ENCODE data around the gene ANGPTL4.
"Not testable (repeated sequence)": the region's sequence is repeated elsewhere in the genome, so short reads cannot be mapped to it uniquely, and the experiment has no call there.

The ANGPTL4 gene

DNA sequence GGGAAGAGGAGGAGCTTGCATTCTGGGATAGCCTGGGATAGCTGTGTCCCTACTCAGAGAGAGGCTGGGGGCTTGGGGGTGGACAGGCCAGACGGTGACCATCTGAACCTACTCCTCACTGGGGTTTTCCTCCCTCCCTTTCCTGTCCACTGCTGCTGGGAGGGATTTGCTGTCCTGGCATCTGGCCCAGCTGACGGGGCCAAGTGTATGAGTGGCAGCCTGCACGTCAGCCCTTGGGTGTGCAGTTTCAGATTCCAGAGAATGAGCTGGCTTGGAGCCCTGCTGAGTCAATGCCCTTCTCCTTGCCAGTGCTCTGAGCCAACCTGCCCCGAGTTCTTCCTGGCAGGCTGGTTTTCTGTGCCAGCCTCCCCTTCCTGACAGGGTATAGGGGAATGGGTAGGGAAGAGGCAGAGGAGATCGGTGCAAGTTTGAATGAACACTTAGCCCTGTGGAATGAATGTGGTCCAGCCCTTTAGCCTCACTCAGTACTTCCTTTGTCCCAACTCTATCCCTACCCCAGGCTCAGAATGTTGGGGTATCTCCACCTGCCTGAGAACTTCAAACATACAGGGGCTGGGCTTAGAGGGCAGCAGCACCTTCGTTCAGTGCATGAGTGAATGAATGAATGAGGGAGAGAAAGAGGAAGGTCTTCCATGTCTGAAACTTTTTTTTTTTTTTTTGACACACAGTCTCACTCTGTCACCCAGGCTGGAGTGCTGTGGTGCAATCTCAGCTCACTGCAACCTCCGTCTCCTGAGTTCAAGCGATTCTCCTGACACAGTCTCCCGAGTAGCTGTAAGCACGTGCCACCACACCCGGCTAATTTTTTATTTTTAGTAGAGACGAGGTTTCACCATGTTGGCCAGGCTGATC lies 1.8 kb upstream of the ANGPTL4 start:
- no peak for DNase-seq (ENCODE audit: low read depth in 1 of 2, low spot score in 1 of 2)

DNA sequence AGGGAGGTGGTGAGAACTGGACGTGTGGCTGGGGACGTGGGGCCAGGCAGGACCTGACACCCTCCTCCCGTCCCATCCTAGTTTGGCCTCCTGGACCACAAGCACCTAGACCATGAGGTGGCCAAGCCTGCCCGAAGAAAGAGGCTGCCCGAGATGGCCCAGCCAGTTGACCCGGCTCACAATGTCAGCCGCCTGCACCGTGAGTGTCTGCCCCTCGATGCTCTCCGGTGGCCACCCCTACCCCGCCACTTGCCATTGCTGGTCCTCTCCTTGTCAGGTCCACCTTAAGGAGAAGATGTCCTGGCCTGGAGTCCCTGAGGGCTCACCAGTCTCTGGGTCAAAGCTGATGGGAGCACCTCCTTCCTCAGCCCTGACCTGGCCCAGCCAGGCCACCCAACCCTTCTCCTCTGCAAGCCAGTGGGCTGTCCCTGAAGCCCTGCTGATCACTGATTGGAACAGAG lies 2.2 kb downstream of the ANGPTL4 start:
- no peak for DNase-seq (ENCODE audit: low read depth in 1 of 2, low spot score in 1 of 2)

DNA sequence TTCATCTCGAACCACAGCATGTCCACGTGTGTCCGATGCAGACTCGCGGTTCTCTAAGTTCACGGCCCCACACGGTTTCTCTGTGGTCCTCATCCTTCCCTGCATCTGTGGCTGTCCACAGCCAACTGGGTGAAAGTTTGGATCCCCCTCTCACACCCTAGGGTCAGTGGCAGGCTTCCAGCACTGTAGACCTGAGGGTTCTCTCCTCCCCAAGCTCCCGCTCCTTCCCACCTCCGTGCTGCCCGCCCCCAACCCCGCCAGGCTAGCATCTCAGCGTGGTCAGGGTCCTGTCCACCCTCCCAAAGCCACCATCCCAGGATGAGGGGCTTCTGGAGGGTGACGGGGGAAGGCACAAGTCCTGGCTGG lies 3.0 kb downstream of the ANGPTL4 start:
- DNase-seq (ENCODE audit: low read depth in 1 of 2, low spot score in 1 of 2), result no peak

DNA sequence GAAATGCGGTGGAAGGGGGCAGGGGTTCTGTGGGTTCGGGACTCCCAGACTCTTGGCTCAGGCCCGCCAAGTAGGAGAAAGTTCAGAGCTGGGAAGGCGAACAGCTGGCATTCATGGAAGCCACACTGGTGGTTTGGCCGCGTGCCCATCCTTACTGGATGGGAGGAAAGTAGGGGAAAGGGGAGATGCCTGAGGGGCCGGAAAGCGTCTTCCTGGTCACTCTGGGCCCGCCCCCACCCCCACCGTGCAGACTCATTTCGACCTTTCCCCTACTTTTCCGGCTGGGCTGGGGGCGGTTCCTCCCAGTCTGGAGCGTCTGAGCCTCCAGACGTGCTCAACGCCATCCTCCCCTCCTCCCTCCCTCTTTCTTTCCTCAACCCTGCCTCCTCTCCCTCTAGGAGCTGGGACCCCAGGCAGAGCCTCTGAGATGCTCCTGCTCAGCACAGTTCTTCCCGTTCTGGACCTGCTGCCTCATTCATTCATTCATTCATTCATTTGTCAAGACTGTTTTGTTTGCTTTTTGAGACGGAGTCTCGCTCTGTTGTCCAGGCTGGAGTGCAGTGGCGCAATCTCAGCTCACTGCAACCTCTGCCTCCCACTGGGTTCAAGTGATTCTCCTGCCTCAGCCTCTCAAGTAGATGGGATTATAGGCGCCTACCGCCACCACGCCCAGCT lies 3.5 kb downstream of the ANGPTL4 start:
- DNase-seq (ENCODE audit: low read depth in 1 of 2, low spot score in 1 of 2), result no peak

DNA sequence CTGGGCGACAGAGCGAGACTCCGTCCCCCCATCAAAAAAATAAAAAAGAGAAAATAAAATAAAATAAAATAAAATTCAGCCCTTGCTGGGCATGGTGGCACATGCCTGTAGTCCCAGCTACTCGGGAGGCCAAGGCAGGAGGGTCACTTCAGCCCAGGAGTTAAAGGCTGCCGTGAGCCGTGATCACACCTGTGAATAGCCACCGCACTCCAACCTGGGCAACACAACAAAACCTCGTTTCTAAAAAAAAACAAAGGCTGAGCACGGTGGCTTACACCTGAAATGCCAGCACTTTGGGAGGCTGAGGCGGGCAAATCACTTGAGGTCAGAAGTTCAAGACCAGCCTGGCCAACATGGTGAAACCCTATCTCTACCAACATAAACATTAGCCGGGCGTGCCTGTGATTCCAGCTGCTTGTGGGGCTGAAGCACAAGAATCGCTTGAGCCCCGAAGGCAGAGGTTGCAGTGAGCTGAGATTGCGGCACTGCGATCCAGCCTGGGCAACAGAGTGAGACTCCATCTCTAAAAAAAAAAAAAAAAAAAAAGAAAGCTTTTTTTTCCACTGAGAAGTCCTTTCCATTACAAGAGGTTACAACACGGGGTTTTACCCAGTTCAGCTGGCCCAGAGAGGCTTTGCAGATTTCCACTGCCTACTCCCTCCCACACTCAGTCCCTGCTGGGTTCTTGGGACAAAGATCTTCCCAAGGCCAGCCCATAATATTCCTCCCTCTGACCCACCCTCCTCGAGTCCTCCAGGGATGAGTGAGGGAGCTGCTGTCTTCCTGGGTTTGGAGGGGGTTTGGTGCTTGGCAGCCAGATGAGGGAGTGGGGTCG lies 6.4 kb downstream of the ANGPTL4 start:
- DNase-seq (ENCODE audit: low read depth in 1 of 2, low spot score in 1 of 2), result no peak

DNA sequence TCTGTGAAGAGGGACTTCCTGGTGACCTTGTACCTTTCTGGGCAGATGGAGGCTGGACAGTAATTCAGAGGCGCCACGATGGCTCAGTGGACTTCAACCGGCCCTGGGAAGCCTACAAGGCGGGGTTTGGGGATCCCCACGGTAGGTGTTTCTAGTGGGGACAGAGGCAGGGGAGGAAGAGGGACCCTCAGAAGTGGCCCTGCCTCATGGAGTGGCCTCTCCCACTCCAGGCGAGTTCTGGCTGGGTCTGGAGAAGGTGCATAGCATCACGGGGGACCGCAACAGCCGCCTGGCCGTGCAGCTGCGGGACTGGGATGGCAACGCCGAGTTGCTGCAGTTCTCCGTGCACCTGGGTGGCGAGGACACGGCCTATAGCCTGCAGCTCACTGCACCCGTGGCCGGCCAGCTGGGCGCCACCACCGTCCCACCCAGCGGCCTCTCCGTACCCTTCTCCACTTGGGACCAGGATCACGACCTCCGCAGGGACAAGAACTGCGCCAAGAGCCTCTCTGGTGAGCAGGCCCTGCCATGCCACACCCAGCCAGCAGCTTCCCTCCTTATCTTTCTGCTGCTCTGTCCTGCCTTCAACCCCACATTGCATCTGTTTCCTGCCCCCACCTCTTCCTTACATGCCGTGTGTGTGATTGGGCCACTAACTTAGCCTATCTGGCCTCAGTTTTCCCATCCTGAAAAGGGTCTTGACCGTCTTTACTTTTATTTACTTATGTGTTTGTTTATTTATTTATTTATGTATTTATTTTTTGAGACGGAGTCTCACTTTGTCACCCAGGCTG lies 7.3 kb downstream of the ANGPTL4 start:
- no peak for DNase-seq (ENCODE audit: low read depth in 1 of 2, low spot score in 1 of 2)

DNA sequence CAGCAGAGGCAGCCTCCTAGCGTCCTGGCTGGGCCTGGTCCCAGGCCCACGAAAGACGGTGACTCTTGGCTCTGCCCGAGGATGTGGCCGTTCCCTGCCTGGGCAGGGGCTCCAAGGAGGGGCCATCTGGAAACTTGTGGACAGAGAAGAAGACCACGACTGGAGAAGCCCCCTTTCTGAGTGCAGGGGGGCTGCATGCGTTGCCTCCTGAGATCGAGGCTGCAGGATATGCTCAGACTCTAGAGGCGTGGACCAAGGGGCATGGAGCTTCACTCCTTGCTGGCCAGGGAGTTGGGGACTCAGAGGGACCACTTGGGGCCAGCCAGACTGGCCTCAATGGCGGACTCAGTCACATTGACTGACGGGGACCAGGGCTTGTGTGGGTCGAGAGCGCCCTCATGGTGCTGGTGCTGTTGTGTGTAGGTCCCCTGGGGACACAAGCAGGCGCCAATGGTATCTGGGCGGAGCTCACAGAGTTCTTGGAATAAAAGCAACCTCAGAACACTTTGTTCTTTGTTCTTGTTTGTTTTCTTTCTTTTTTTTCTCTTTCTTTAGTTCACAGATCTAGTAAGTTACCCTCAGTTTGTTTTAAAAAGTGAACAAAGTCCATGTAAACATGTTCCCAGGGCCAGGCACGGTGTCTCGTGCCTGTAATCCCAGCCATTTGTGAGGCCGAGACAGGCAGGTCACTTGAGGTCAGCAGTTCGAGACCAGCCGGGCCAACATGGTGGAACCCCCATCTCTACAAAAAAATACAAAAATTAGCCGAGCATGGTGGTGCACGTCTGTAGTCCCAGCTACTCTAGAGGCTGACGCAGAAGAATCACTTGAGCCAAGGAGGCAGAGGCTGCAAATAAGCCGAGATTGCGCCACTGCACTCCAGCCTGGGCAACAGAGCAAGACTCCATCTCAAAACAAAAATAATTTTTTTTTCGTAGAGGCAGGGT lies 10.2 kb downstream of the ANGPTL4 start:
- no peak for DNase-seq (ENCODE audit: low read depth in 1 of 2, low spot score in 1 of 2)

DNA sequence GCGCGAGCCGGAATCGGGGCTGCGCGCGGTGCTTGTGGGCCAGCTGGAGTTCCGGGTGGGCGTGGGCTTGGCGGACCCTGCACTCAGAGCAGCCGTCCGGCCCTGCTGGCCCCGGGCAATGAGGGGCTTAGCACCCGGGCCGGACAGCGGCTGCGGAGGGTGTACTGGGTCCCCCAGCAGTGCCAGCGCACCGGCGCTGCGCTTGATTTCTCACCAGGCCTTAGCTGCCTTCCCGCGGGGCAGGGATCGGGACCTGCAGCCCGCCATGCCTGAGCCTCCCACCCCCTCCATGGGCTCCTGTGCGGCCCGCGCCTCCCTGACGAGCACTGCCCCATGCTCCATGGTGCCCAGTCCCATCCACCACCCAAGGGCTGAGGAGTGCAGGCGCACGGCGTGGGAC lies 11.8 kb downstream of the ANGPTL4 start:
- not testable (repeated sequence) for DNase-seq (ENCODE audit: low read depth in 1 of 2, low spot score in 1 of 2)

DNA sequence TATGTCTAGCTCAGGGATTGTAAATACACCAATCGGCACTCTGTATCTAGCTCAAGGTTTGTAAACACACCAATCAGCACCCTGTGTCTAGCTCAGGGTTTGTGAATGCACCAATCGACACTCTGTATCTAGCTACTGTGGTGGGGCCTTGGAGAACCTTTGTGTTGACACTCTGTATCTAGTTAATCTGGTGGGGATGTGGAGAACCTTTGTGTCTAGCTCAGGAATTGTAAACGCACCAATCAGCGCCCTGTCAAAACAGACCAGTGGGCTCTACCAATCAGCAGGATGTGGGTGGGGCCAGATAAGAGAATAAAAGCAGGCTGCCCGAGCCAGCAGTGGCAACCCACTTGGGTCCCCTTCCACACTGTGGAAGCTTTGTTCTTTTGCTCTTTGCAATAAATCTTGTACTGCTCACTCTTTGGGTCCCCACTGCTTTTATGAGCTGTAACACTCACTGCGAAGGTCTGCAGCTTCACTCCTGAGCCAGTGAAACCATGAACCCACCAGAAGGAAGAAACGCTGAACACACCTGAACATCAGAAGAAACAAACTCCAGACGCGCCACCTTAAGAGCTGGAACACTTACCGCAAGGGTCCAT lies 12.5 kb downstream of the ANGPTL4 start:
- not testable (repeated sequence) for DNase-seq (ENCODE audit: low read depth in 1 of 2, low spot score in 1 of 2)

DNA sequence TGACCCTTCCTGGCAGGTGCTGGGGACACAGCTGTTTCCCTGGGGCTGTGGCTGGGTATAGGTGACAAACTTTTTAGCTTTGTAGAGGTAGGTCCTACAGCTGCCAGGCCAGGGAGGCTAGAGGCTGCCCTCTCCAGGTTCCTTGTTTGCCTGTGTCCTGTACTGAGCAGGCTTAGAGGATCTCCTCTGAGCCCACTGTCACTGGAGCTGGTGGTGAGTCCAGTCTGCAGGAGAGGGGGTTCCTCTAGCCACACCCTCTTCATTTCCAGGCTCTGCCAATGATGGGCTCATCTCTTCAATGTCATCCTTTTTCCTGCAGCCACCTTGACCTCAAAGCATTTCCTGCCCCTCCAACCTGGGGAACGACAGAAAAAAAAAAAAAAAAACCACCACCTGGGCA lies 13.6 kb downstream of the ANGPTL4 start:
- no peak for DNase-seq (ENCODE audit: low read depth in 1 of 2, low spot score in 1 of 2)

DNA sequence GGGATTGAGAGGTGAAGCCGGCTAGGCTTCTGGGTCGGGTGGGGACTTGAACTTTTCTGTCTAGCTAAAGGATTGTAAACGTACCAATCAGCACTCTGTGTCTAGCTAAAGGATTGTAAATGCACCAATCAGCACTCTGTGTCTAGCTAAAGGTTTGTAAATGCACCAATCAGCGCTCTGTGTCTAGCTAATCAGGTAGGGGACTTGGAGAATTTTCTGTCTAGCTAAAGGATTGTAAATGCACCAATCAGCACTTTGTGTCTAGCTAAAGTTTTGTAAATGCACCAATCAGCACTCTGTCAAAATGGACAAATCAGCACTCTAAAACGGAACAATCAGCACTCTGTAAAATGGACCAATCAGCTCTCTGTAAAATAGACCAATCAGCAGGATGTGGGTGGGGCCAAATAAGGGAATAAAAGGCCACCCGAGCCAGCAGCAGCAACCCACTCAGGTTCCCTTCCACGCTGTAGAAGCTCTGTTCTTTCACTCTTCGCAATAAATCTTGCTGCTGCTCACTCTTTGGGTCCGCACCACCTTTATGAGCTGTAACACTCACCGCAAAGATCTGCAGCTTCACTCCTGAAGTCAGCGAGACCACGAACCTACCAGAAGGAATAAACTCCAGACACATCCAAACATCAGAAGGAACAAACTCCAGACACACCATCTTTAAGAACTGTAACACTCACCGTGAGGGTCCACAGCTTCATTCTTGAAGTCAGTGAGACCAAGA lies 15.4 kb downstream of the ANGPTL4 start:
- DNase-seq (ENCODE audit: low read depth in 1 of 2, low spot score in 1 of 2), result not testable (repeated sequence)

DNA sequence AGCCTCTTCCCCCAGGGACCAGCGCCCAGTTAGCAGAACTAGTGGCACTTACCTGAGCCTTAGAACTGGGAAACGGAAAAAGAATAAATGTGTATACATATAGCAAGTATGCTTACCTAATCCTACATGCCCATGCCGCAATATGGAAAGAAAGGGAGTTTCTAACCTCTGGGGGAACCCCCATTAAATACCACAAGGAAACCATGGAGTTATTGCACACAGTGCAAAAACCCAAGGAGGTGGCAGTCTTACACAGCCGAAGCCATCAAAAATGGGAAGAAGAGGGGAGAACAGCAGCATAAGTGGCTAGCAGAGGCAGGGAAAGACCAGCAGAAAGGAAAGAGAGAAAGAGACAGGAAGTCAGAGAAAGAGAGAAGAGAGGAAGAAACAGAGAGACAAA lies 20.6 kb downstream of the ANGPTL4 start:
- not testable (repeated sequence) for DNase-seq (ENCODE audit: low read depth in 1 of 2, low spot score in 1 of 2)

DNA sequence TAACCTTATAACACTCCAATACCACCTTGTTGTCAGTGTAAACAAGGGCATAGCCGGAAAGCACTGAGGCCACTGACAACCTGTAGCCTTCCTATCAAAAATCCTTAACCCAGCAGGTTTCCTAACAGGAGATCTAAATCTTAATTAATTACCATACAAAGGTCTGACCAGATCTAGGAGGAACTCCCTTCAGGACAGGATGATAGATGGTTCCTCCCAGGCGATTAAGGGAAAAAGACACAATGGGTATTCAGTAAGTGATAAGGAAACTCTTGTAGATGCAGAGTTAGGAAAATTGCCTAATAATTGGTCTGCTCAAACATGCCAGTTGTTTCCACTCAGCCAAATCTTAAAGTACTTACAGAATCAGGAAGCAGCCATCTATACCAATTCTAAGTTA lies 21.1 kb downstream of the ANGPTL4 start:
- DNase-seq (ENCODE audit: low read depth in 1 of 2, low spot score in 1 of 2), result not testable (repeated sequence)

DNA sequence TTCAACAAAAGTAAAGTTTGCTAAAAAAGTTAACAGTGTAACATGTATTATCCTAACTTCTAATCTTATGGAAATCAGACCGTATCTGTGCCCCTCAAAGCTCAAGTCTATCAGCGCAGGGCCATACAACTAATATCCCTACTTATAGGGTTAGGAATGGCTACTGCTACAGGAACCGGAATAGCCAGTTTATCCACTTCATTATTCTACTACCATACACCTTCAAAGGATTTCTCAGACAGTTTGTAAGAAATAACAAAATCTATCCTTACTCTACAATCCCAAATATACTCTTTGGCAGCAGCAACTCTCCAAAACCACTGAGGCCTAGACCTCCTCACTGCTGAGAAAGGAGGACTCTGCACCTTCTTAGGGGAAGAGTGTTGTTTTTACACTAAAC lies 21.6 kb downstream of the ANGPTL4 start:
- DNase-seq (ENCODE audit: low read depth in 1 of 2, low spot score in 1 of 2), result not testable (repeated sequence)

DNA sequence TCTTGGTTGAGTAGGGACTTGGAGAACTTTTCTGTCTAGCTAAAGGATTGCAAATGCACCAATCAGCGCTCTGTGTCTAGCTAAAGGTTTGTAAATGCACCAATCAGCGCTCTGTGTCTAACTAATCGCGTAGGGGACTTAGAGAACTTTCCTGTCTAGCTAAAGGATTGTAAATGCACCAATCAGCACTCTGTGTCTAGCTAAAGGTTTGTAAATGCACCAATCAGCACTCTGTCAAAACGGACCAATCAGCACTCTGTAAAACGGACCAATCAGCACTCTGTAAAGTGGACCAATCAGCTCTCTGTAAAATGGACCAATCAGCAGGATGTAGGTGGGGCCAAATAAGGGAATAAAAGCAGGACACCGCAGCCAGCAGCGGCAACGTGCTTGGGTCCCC lies 22.5 kb downstream of the ANGPTL4 start:
- not testable (repeated sequence) for DNase-seq (ENCODE audit: low read depth in 1 of 2, low spot score in 1 of 2)

DNA sequence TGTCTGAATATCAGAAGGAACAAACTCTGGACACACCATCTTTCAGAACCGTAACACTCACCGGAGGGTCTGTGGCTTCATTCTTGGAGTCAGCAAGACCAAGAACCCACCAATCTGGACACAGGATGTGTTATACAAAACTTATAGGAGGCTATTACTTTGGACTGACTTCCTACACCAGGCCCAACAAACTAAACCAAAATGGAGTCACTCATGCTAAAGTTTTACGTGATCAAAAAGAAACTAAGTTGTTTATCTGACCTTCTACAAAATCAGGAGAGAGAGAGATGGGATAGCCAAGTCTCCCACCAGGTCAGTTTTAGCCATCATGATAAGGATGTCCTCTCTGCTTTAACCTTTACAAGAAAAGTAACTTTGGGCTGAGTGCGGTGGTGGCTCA lies 23.0 kb downstream of the ANGPTL4 start:
- DNase-seq (ENCODE audit: low read depth in 1 of 2, low spot score in 1 of 2), result no peak

DNA sequence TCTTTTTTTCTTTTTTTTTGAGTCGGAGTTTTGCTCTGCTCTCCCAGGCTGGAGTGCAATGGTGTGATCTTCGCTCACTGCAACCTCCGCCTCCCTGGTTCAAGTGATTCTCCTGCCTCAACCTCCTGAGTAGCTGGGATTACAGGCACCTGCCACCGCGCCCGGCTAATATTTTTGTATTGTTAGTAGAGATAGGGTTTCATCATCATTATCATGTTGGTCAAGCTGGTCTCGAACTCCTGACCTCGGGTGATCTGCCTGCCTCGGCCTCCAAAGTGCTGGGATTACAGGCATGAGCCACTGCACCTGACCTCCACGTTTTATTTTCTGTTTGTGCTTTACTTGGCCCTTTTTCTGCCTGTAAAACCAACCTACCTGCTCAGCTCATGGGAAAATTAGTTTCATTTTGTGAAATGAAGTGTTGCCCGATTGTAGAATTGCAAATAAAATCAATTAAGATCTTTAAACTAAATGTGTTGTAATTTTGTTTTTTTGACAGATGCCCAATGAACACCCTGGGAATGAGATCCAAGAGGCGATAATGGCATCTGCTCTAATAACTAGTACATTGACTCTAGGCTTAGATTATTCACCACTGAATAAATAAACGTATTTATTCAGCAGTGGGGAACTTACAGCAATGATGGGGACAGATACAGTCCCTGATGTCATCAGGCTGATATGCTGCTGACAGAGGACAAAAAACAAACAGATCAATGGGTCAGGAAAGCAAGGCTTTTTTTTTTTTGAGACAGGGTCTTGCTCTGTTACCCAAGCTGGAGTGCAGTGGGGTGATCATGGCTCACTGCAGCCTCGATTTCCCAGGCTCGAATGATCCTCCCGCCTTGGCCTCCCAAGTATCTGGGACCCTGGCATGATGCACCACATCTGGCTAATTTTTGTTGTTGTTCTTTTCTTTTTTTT lies 24.0 kb downstream of the ANGPTL4 start:
- DNase-seq (ENCODE audit: low read depth in 1 of 2, low spot score in 1 of 2), result no peak

DNA sequence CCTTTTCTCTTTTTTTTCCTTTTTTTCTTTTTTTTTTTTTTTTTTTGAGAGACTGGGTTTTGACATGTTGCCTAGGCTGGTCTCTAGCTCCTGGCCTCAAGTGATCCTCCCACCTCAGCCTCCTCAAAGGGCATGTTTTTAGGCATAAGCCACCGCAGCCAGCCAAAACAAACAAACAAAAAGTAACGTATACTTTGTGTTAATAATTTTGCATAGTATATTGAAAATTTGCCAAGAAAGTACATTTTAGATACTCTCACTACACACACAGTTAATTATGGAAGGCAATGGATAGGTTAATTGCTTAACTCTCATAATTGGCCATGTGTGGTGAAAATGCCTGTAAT lies 24.6 kb downstream of the ANGPTL4 start:
- no peak for DNase-seq (ENCODE audit: low read depth in 1 of 2, low spot score in 1 of 2)

All from activated T-helper 1 cell treated with anti-CD3 and anti-CD28 coated beads, Interleukin-2, amount 50 U/mL, for 16 hours (primary cell).